GM10847 (cell line): Measurements from ENCODE around the gene WDR83.

Source experiments
- POLR2A ChIP-seq: IDR thresholded peaks from 2 replicates; pipeline ENCODE4 v1.6.1; 2011; ENCODE audit not compliant: insufficient read length; ENCODE audit errors: extremely low read depth

The WDR83 gene

DNA sequence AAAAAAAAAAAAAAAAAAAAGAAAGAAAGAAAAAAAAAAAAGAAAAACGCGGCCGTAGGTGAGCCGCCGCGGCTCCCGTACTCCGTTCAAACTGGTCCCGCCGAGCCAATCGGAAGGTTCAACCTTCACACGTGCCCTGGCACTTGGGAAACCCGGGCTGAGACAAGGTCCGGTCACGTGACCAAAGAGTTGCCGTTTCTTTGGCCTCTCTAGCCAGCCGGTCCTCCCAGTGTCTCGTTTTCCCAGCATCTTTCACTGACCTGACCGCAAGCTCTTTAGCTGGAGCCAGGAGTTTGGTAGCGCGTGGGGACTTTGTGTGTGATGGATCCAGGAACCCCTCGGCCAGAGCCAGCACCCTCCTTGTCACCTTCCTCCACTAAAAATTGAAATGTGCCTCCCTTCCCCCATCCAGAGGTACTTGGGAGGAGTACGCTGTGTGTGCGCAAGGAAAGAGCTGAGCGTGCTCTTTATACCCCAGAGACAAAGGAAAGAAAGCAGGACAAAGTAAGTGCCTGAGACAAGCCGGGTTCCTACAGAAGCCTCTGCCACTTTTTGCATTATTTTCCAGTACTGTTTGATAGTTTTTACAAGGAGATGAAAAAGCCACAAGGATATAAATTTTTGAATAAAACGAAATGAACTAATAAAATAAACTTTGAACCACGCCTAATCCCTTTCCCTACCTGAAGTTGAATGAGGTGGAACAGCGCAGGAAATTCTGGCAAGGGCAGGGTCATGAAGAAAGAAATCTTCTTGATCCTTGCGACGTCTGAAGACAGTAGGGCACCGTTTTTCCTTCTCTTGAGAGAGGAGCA is 56.2 kb downstream of the WDR83 start:
- no peak for TF ChIP-seq POLR2A

DNA sequence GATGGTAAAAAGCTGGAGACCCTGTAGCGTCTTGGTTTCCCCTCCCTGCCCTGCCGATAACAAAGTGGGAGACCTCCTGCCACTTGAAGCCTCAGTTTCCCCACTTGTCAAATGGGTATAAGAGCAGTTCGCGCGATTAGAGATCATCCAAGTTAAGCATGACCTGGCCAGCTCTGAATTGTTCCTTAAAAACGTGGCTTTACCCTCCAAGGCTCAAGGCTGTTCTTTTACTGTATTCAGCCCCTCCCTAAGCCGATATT is 56.7 kb downstream of the WDR83 start:
- TF ChIP-seq POLR2A: no peak

DNA sequence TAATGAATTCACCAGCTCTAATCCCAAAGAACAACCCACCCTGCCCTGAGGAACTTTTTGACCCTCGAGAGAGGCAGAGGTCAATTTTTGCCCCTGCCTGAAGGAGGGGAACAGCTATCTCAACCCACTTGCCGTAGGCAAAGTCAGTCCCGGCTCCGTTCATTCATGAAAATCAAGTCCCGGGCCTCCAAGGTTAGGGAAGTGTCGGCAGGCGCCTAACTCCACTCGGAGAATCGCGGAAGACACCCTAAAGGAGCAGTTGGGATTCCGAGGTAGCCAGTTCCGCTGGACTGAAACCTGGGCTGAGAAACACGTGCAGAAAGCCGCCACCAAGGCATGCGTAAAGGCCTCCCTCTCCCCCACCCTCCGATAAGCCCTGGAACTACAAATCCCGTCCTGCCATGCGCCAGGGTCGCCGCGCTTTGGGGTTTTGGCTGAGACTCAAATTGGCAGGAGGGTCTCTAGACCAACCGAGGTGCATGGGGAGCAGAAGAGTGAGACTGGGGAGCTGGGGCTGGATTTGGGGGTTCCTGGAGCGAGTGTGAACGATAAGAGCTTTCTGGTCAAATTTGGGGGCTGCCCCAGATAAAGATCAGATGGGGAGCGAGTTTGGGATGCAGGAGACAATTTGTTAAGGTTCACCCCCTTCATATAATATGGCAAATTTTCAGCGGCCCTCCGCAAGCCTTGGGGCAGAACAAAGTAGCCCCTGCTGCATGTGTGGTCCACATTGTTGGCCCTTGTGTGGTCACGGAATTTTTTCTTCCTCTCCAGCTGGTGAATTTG is 57.2 kb downstream of the WDR83 start, which contains the start of gene TNPO2:
Gene TNPO2 (minus strand): TSS at position 292 of the 786 bp plus-strand sequence. CDS start 2,955 bp downstream, outside the sequence.
- no peak for TF ChIP-seq POLR2A
